ENCODE measurements around the gene ISOC1.

The ISOC1 gene

DNA sequence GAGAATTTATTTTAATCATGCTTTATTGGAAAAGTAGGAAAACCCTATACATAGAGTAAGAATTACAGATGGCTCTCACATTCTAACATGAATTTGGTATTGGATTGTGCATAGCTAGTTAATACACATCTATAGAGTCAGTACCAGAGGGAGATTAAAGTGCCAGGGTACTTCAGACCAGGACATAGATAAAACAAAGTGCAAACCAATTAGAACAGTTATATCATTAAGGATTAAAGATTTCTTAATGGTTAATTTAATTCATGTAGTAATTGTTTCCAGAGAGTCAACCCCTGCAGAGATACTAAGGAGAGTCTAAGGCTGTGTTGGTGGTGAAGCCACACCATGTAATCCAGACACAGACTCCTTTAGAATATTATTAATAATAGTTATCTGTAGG is 8.8 kb downstream of the ISOC1 start:
- Histone ChIP-seq H3K4me1 (peaks cover 9 to 15% (median 10%) of the 10 kb centered on the region in 10 experiments; a peak in 19 of 20 replicates), H3K4me2 (no peak overlapping the region), H3K4me3 (no peak overlapping the region), H3K27me3 (no peaks in the 10 kb centered on the region), H4K20me1 (peaks cover 0 to 19% (median 0%) of the 10 kb centered on the region in 11 experiments; a peak in 5 of 22 replicates), H3K36me3 (peaks cover 18 to 37% (median 32%) of the 10 kb centered on the region in 11 experiments; a peak in 20 of 22 replicates), H3K9ac (no peak overlapping the region), H3K9me3 (replicated peaks in 1 of 11) (no peaks in the 10 kb centered on the region), H3K27ac (no peak overlapping the region)
- no peak for TF ChIP-seq Cebpa-rat (IDR thresholded peaks at IDR 0.05)

DNA sequence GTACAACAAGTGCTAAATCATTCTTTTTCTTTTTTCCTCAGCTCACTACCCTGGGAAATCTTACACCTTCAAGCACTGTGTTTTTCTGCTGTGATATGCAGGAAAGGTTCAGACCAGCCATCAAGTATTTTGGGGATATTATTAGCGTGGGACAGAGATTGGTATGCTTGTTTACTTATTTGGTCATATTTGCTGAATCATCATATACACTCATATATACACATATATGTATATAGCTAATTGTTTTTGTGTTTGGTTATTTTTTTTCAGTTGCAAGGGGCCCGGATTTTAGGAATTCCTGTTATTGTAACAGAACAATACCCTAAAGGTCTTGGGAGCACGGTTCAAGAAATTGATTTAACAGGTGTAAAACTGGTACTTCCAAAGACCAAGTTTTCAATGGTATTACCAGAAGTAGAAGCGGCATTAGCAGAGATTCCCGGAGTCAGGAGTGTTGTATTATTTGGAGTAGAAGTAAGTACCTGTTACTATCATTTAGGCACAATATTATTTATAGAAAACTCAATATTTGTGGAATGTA is 10.4 kb downstream of the ISOC1 start:
- Histone ChIP-seq H3K4me1 (no peaks in the 10 kb centered on the region), H3K4me3 (no peak overlapping the region)
- no peak for TF ChIP-seq Cebpa-rat (IDR thresholded peaks at IDR 0.05)

DNA sequence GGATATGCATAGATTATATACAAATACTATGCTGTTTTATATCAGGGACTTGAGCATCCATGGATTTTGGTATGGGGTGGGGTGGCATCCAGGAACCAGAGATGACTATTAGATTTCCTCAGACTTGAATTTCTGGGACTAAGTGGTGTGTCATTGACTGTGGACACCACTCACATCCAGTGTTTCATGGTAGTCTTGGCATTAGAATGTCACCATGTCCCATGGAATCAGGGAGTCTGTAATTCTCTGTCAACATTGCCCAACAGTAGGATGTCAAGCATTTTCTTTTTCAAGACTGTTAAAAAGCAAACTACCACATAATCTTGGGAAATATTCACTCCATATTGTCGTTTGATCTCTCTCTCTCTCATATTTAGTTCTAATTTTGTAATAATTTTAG is 13.1 kb downstream of the ISOC1 start:
- Histone ChIP-seq H3K9ac (no peak overlapping the region), H3K9me3 (replicated peaks in 1 of 11) (no peaks in the 10 kb centered on the region), H3K36me3 (peaks cover 29 to 76% (median 45%) of the 10 kb centered on the region in 11 experiments; a peak in 20 of 22 replicates), H3K4me1 (0 out of 20 replicates have a peak, but pooled peaks cover 0 to 5% (median 0%) of the 10 kb centered on the region in 10 experiments), H4K20me1 (peaks cover 0 to 15% (median 0%) of the 10 kb centered on the region in 11 experiments; a peak in 4 of 22 replicates), H3K4me3 (no peak overlapping the region), H3K27ac (no peak overlapping the region), H3K27me3 (no peaks in the 10 kb centered on the region), H3K4me2 (no peak overlapping the region)
- no peak for TF ChIP-seq Cebpa-rat (IDR thresholded peaks at IDR 0.05)

More for the DNA sequence above, 10.4 kb downstream of the ISOC1 start:
- Histone ChIP-seq H3K36me3 (peaks cover 28 to 53% (median 34%) of the 10 kb centered on the region in 11 experiments; a peak in 20 of 22 replicates), H3K4me2 (no peak overlapping the region), H4K20me1 (peaks cover 0 to 20% (median 0%) of the 10 kb centered on the region in 11 experiments; a peak in 3 of 22 replicates), H3K9ac (no peak overlapping the region), H3K9me3 (replicated peaks in 1 of 11) (no peaks in the 10 kb centered on the region), H3K27ac (no peak overlapping the region), H3K27me3 (no peaks in the 10 kb centered on the region)

DNA sequence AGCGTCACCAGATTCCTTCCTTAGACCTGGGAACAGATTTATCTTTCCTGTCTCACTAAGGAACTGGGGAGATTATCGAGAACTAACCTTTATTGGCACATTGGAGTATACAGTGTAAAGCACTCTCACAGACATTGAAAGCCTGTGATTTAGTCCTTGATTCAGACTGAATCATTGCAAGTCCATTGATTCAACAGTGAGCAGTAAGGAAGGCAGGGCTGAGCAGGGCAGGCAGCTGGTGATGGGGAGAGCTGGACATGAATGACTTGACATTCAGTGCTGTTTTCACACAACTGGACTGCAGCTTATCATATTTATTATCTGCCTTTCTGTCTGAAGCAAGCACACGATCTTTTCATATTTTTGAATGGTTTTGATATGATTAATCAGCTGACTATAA is 16.2 kb downstream of the ISOC1 start:
- Histone ChIP-seq H4K20me1 (peaks cover 0 to 9% (median 0%) of the 10 kb centered on the region in 11 experiments; a peak in 3 of 22 replicates), H3K36me3 (peaks cover 23 to 71% (median 42%) of the 10 kb centered on the region in 11 experiments; a peak in 20 of 22 replicates), H3K27me3 (no peaks in the 10 kb centered on the region), H3K27ac (no peak overlapping the region), H3K4me1 (0 out of 20 replicates have a peak, but pooled peaks cover 0 to 5% (median 0%) of the 10 kb centered on the region in 10 experiments), H3K4me3 (no peak overlapping the region), H3K9me3 (replicated peaks in 1 of 11) (no peaks in the 10 kb centered on the region), H3K9ac (no peak overlapping the region), H3K4me2 (no peak overlapping the region)
- no peak for TF ChIP-seq Cebpa-rat (IDR thresholded peaks at IDR 0.05)

DNA sequence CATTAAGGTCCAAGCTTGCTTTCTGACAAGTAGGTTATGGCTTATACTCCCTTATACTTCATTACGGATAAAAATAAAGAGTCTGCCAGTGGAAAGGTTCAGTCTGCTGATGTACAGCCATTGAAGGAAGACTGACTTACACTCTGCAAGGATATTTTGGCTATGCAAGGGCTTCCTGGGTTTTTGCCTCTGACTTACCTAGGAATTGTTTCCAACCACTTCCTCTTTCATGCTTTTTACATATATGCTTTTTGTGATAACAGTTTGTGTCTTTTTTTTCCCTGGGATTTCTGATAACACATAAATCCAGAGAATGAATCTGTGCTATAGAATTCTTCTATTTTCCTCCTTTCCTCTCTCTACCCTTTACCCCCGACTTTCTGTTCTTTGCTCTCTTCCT is 16.8 kb downstream of the ISOC1 start:
- H3K27ac ChIP-seq, result no peak overlapping the region
- no peaks in the 10 kb centered on the region for H3K27me3 ChIP-seq
- TF ChIP-seq Cebpa-rat (IDR thresholded peaks at IDR 0.05), result no peak
- no peaks in the 10 kb centered on the region for H3K9me3 ChIP-seq (replicated peaks in 1 of 11)
- H3K36me3 ChIP-seq, result peaks cover 18 to 65% (median 37%) of the 10 kb centered on the region in 11 experiments; a peak in 20 of 22 replicates
- peaks cover 0 to 9% (median 0%) of the 10 kb centered on the region in 11 experiments; a peak in 3 of 22 replicates for H4K20me1 ChIP-seq
- H3K9ac ChIP-seq, result no peak overlapping the region
- H3K4me1 ChIP-seq, result 0 out of 20 replicates have a peak, but pooled peaks cover 0 to 5% (median 0%) of the 10 kb centered on the region in 10 experiments
- no peak overlapping the region for H3K4me3 ChIP-seq
- H3K4me2 ChIP-seq, result no peak overlapping the region

DNA sequence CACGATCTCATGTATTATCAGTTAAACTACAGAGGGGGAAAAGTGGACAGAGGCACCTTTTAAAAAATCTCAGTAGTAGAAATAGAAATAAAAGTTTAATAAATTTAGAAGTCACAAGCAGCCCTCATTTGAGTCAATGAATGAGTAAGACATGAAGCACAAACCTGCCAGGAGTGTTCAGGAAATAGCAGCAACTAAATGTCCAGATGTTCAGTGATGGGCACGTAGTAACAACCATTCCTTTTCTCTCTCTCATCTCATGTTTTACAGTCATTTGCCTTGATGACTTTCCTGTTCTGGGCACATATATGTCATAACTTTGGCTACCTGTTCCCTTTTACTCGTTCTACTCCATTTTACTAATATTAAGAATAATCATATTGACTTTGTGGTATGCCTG is 17.7 kb downstream of the ISOC1 start:
- Histone ChIP-seq H3K9ac (no peak overlapping the region), H3K4me3 (no peak overlapping the region), H3K36me3 (peaks cover 9 to 64% (median 30%) of the 10 kb centered on the region in 11 experiments; a peak in 19 of 22 replicates), H3K4me1 (0 out of 20 replicates have a peak, but pooled peaks cover 0 to 5% (median 0%) of the 10 kb centered on the region in 10 experiments), H3K9me3 (replicated peaks in 1 of 11) (no peaks in the 10 kb centered on the region), H3K4me2 (no peak overlapping the region), H3K27ac (no peak overlapping the region), H4K20me1 (peaks cover 0 to 9% (median 0%) of the 10 kb centered on the region in 11 experiments; a peak in 3 of 22 replicates), H3K27me3 (no peaks in the 10 kb centered on the region)
- no peak for TF ChIP-seq Cebpa-rat (IDR thresholded peaks at IDR 0.05)

DNA sequence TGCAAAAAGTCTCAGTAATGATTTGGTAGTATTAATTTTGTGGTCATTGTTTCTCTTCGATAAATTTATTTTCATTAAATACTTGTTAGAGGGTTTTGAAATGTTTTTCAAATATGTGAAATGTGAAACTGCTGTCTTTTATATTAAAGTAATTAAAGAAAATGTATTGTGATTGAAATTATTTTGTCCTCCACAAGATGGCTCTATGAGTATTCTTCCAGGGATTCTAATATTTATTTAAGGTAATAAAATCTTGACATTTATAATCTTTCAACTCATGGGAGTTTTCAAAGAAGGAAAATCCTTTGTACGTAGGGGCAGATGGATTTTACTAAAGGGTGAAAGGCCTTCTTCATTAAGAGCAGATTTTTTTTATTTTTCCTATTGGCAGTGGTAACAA is 19.3 kb downstream of the ISOC1 start:
- Histone ChIP-seq H3K27me3 (no peaks in the 10 kb centered on the region), H3K4me1 (0 out of 20 replicates have a peak, but pooled peaks cover 0 to 5% (median 0%) of the 10 kb centered on the region in 10 experiments), H3K9me3 (replicated peaks in 1 of 11) (no peaks in the 10 kb centered on the region), H3K36me3 (peaks cover 0 to 49% (median 19%) of the 10 kb centered on the region in 11 experiments; a peak in 14 of 22 replicates), H3K4me2 (no peak overlapping the region), H3K4me3 (no peak overlapping the region), H4K20me1 (peaks cover 0 to 9% (median 0%) of the 10 kb centered on the region in 11 experiments; a peak in 3 of 22 replicates), H3K27ac (no peak overlapping the region), H3K9ac (no peak overlapping the region)
- no peak for TF ChIP-seq Cebpa-rat (IDR thresholded peaks at IDR 0.05)

DNA sequence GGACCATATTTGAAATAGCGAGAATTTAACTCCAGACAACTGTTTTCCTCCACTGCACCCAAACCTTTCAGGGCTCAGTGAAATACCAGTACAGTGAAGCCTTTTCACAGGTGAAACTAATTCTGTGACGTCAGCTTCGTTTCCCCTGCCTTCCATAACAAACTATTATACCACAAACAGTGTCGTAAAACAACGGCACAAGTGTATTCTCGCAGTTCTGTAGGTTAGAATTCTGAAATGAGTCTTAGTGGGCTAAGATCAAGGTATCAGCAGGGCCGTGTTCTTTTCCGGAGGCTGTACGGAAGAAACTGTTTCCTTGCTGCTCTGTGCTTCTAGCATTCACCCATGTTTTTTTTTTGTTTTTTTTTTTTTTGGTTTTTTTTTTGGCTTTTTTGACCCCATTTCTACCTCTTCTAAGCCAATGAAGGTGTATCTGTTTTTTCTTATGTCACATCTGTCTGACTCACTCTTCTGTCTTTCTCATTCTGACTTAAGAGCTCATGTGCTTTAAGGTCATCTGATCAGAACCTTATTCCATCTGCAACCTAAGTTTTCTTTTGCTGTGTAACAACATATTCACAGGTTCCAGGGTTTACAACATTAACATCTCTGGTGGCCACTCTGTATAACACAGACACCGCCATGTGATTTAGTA is 20.1 kb downstream of the ISOC1 start:
- H4K20me1 ChIP-seq, result peaks cover 0 to 9% (median 0%) of the 10 kb centered on the region in 11 experiments; a peak in 3 of 22 replicates
- no peaks in the 10 kb centered on the region for H3K27me3 ChIP-seq
- H3K36me3 ChIP-seq, result peaks cover 0 to 41% (median 16%) of the 10 kb centered on the region in 11 experiments; a peak in 12 of 22 replicates
- H3K4me2 ChIP-seq, result no peak overlapping the region
- no peak overlapping the region for H3K4me3 ChIP-seq
- H3K9ac ChIP-seq, result no peak overlapping the region
- H3K27ac ChIP-seq, result no peak overlapping the region
- H3K4me1 ChIP-seq, result 0 out of 20 replicates have a peak, but pooled peaks cover 0 to 5% (median 0%) of the 10 kb centered on the region in 10 experiments
- TF ChIP-seq Cebpa-rat (IDR thresholded peaks at IDR 0.05), result no peak
- H3K9me3 ChIP-seq (replicated peaks in 1 of 11), result no peaks in the 10 kb centered on the region

DNA sequence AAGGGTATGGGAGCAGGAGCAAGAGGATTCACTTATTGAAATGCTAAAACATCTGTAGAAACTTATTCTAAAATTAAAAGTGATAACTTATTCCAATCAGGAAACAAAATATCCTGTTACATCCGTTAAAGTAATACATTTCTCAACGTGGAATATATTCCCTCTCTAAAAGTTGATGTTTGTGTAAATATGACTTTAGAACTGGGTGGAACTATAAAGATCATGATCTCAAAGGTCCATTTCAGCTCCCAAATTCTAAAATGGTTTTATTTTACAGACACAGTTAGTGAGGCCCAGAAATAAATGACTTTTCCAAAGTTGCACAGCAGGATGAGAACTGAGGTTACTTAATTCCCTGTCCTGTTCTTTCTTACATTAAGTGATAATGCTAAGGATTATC is 21.1 kb downstream of the ISOC1 start:
- Histone ChIP-seq H3K27me3 (no peaks in the 10 kb centered on the region), H4K20me1 (no peaks in the 10 kb centered on the region; a peak in 1 of 22 replicates), H3K4me1 (peaks cover 0 to 7% (median 6%) of the 10 kb centered on the region in 10 experiments; a peak in 9 of 20 replicates), H3K4me3 (no peak overlapping the region), H3K36me3 (peaks cover 0 to 31% (median 11%) of the 10 kb centered on the region in 11 experiments; a peak in 9 of 22 replicates), H3K9ac (no peak overlapping the region), H3K9me3 (replicated peaks in 1 of 11) (no peaks in the 10 kb centered on the region), H3K4me2 (no peak overlapping the region), H3K27ac (no peak overlapping the region)
- no peak for TF ChIP-seq Cebpa-rat (IDR thresholded peaks at IDR 0.05)

Data from BLaER1 treated with 17β-estradiol and CSF1 and Interleukin-3, amounts not matched to agents 10 nM and 100 nM (cell line).